ENCODE measurements around the gene HMGN3. TPM values are rescaled to one million over a fixed set of nuclear protein-coding genes. Genes with fewer than 3 reads are reported as not detected.

The HMGN3 gene
- total and polyA plus RNA-seq, 2 of the 4 experiments (the other 2 are of a cell fraction): 6.8 to 35.5 TPM

DNA sequence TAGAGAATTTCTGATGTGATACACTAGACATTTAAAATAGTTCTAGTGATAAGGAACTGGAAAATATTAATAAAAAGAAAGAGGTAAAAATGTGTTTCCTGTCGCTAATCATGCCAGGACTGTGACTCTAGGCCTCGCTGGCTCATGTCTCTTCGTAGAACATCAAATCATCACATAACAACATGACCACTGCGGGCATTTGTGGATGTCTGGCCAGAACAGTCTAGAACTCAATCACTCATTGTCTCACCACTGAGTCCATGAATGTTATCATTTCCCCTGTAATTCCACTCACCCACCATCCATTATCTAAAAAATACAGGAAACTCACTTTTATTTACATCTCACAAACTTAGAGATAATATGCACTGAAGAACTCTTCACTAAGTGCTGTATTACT, 3.4 kb downstream of the HMGN3 start:
- WGBS, 2 experiments (ENCODE audit: extremely low coverage in 2 of 2, insufficient read length in 1 of 2): 73% methylated on average over 2 of the region's 4 CpGs; no CpG with 5 or more reads in 1 of the 2 experiments
- H3K14ac ChIP-seq (replicated peaks; ENCODE audit: low read depth, low read length): no peak overlapping the region
- POLR2A ChIA-PET (ENCODE audit: unreplicated experiment): no interaction called here
- no peak overlapping the region for H3K4me2 ChIP-seq (ENCODE audit: low read depth, low read length)
- no peak overlapping the region for H3K27ac ChIP-seq (ENCODE audit: insufficient read depth, low read length)
- no peak overlapping the region for H3K18ac ChIP-seq (ENCODE audit: low read depth, low read length)
- DNase-seq (no peak), ATAC-seq (ENCODE audit: low read depth) (no peak)
- H2AFZ ChIP-seq (replicated peaks; ENCODE audit: low read length, poor library complexity): no peak overlapping the region
- TF ChIP-seq, protein P1, sequence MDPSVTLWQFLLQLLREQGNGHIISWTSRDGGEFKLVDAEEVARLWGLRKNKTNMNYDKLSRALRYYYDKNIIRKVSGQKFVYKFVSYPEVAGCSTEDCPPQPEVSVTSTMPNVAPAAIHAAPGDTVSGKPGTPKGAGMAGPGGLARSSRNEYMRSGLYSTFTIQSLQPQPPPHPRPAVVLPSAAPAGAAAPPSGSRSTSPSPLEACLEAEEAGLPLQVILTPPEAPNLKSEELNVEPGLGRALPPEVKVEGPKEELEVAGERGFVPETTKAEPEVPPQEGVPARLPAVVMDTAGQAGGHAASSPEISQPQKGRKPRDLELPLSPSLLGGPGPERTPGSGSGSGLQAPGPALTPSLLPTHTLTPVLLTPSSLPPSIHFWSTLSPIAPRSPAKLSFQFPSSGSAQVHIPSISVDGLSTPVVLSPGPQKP (IDR thresholded peaks at IDR 0.05; ENCODE audit: borderline replicate concordance, low read depth, low read length): no peak
- TF ChIP-seq RCOR1 (IDR thresholded peaks at IDR 0.05; ENCODE audit: insufficient replicate concordance, low read length) (no peak), POLR2A (IDR thresholded peaks at IDR 0.05; ENCODE audit: low read depth, low read length) (no peak), CHD1 (IDR thresholded peaks at IDR 0.05; ENCODE audit: low read depth, low read length) (no peak), SMC3 (IDR thresholded peaks at IDR 0.05; ENCODE audit: low read depth, low read length) (no peak), MXI1 (IDR thresholded peaks at IDR 0.05; ENCODE audit: borderline replicate concordance, low read depth, low read length) (no peak), BHLHE40 (IDR thresholded peaks at IDR 0.05; ENCODE audit: low read depth, low read length) (no peak), CEBPB (IDR thresholded peaks at IDR 0.05; ENCODE audit: low read depth, low read length) (no peak), RFX5 (IDR thresholded peaks at IDR 0.05; ENCODE audit: low read depth, low read length) (no peak), NFE2L2 (IDR thresholded peaks at IDR 0.05; ENCODE audit: low read depth, low read length) (no peak), MAFK (IDR thresholded peaks at IDR 0.05; ENCODE audit: low read depth, low read length) (no peak), MAZ (IDR thresholded peaks at IDR 0.05; ENCODE audit: borderline replicate concordance, low read depth, low read length) (no peak), FOS (IDR thresholded peaks at IDR 0.05; ENCODE audit: low read depth, low read length) (no peak), RAD21 (IDR thresholded peaks at IDR 0.05; ENCODE audit: low read length) (no peak)
- TF ChIP-seq, protein P2, sequence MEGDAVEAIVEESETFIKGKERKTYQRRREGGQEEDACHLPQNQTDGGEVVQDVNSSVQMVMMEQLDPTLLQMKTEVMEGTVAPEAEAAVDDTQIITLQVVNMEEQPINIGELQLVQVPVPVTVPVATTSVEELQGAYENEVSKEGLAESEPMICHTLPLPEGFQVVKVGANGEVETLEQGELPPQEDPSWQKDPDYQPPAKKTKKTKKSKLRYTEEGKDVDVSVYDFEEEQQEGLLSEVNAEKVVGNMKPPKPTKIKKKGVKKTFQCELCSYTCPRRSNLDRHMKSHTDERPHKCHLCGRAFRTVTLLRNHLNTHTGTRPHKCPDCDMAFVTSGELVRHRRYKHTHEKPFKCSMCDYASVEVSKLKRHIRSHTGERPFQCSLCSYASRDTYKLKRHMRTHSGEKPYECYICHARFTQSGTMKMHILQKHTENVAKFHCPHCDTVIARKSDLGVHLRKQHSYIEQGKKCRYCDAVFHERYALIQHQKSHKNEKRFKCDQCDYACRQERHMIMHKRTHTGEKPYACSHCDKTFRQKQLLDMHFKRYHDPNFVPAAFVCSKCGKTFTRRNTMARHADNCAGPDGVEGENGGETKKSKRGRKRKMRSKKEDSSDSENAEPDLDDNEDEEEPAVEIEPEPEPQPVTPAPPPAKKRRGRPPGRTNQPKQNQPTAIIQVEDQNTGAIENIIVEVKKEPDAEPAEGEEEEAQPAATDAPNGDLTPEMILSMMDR (conservative IDR thresholded peaks at IDR 0.05; ENCODE audit: low read depth, low read length): no peak
- TF ChIP-seq, protein P3, sequence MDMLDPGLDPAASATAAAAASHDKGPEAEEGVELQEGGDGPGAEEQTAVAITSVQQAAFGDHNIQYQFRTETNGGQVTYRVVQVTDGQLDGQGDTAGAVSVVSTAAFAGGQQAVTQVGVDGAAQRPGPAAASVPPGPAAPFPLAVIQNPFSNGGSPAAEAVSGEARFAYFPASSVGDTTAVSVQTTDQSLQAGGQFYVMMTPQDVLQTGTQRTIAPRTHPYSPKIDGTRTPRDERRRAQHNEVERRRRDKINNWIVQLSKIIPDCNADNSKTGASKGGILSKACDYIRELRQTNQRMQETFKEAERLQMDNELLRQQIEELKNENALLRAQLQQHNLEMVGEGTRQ (IDR thresholded peaks at IDR 0.05; ENCODE audit: low read depth, low read length): no peak
- H3K9ac ChIP-seq (ENCODE audit: low read depth, low read length): no peak overlapping the region
- H4K20me1 ChIP-seq (ENCODE audit: insufficient read depth, low read length): no peaks in the 10 kb centered on the region
- no peak overlapping the region for H2BK120ac ChIP-seq (ENCODE audit: low read depth, low read length)
- H2AK9ac ChIP-seq (replicated peaks; ENCODE audit: low read depth, low read length, poor library complexity): no peak overlapping the region
- H3K56ac ChIP-seq (ENCODE audit: extremely low read depth, insufficient read depth, low read length): no peak overlapping the region
- H3K4ac ChIP-seq (ENCODE audit: low read depth, low read length): no peak overlapping the region
- H4K8ac ChIP-seq (ENCODE audit: low read depth in 2 of 2, low read length in 2 of 2): no peak overlapping the region
- no peaks in the 10 kb centered on the region for H3K36me3 ChIP-seq (ENCODE audit: control insufficient read depth, insufficient read depth, low read length)
- peaks cover 13 to 21% of the 10 kb centered on the region in 2 experiments for H3K79me1 ChIP-seq (ENCODE audit: low read depth in 1 of 2, low read length in 2 of 2)
- CTCF ChIA-PET: no interaction called here
- H3K4me3 ChIP-seq (ENCODE audit: insufficient read depth, low read depth, low read length): no peak overlapping the region
- peaks cover under 1% of the 10 kb centered on the region; the same call in 1 of the 2 replicates for H3K4me1 ChIP-seq (ENCODE audit: control insufficient read depth, insufficient read depth, low read length)
- H4K5ac ChIP-seq (ENCODE audit: low read depth, low read length): no peak overlapping the region
- H3K27me3 ChIP-seq (ENCODE audit: control insufficient read depth, insufficient read depth, low read length): no peaks in the 10 kb centered on the region
- H3K9me1 ChIP-seq (ENCODE audit: insufficient read depth, low read length): 0 out of 2 replicates have a peak, but pooled peaks cover 5% of the 10 kb centered on the region
- H3K9me3 ChIP-seq (ENCODE audit: control insufficient read depth, insufficient read depth, low read length): no peaks in the 10 kb centered on the region
- no TSS peak for BruUV-seq (replicated peaks)
- no peak overlapping the region for H2BK20ac ChIP-seq (ENCODE audit: low read depth, low read length)
- no peak overlapping the region for H2BK5ac ChIP-seq (ENCODE audit: low read depth, low read length, poor library complexity, severe bottlenecking)
- no peak overlapping the region for H2AK5ac ChIP-seq (ENCODE audit: low read depth, low read length)
- dilution Hi-C loops (cut with HindIII; ENCODE audit: low sequenced_read_pairs, unreplicated experiment) (no loop called here), in situ Hi-C loops (cut with MboI; ENCODE audit: low sequenced_read_pairs) (no loop called here), intact Hi-C loops (cut with micrococcal nuclease) (loop anchor here (10.0 kb wide), 2 partner anchors 366 to 444 kb away; partner anchors contain the start of gene IRAK1BP1)
- H3K23ac ChIP-seq (ENCODE audit: low read depth, low read length): no peak overlapping the region
- H4K91ac ChIP-seq (ENCODE audit: insufficient read depth, low read depth, low read length): no peak overlapping the region
- H2BK15ac ChIP-seq (ENCODE audit: low read depth, low read length): no peak overlapping the region
